Gastroesophageal sphincter (tissue), 3 donors: ENCODE measurements around the gene LIX1.

Experiments
- CTCF ChIP-seq, 4 experiments: fragments of 200-600 bp in 2 of 4; fragments of 450-650 bp in 2 of 4; sonication (generic) in 1 of 4; IDR thresholded peaks; one replicate each; pipeline ENCODE4 v1.5.1; 2017 to 2019; ENCODE audit warnings: antibody characterized with exemption in 4 of 4, mild to moderate bottlenecking in 2 of 4, moderate library complexity in 2 of 4
- EP300 ChIP-seq: sonication (generic); formaldehyde crosslinking; IDR thresholded peaks from one replicate; pipeline ENCODE4 v1.6.1; 2017; ENCODE audit warnings: antibody characterized with exemption, mild to moderate bottlenecking
- POLR2A ChIP-seq, 2 donors: fragments of 450-650 bp; IDR thresholded peaks; one replicate each; pipeline ENCODE4 v1.6.1; 2017; ENCODE audit warnings: antibody characterized with exemption in 2 of 2, mild to moderate bottlenecking in 2 of 2, moderate library complexity in 1 of 2
- POLR2AphosphoS5 ChIP-seq: sonication (generic); formaldehyde crosslinking; IDR thresholded peaks from one replicate; pipeline ENCODE4 v1.6.1; 2017; ENCODE audit warnings: antibody characterized with exemption

GRCh38 chr5:97072696-97073095, 69.7 kb downstream of the LIX1 start:
- TF ChIP-seq CTCF (IDR thresholded peaks at IDR 0.05), result no peak
- TF ChIP-seq EP300, result no peak
- TF ChIP-seq POLR2AphosphoS5, result no peak
- TF ChIP-seq POLR2A (IDR thresholded peaks at IDR 0.05), result no peak
